ENCODE data around the gene TRIM42. TPM values are rescaled to one million over a fixed set of nuclear protein-coding genes. Genes with fewer than 3 reads are reported as not detected.

Gene TRIM42
- total RNA-seq, 2 donors from 2014 or later = 1.1 TPM; not detected in 1

DNA sequence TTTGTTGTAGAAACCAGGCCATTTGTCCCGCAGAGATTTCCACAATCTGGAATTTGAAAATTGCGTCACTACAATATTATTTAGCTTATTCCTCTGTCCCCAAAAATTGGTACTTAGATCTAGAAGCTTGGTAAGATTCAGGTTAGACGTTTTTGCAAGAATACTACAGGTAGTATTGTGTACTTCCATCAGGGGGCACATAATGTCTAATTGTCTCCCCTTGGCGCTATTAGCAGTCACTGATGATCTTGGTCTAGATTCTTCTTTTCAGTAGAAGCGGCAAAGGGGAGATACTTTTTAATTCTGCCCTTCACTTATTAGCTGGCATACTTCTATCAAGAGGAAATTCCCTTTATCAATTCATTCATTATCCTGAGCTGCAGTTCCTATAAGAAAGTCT is 42.6 kb upstream of the TRIM42 start:
- Histone ChIP-seq H3K27me3 (replicated peaks; ENCODE audit: insufficient read depth) (no peaks in the 10 kb centered on the region), H3K27ac (no peak overlapping the region), H3K9me3 (no peaks in the 10 kb centered on the region), H3K4me3 (no peak overlapping the region), H3K4me1 (replicated peaks) (no peaks in the 10 kb centered on the region), H3K36me3 (no peaks in the 10 kb centered on the region)
- no peak for DNase-seq (ENCODE audit: low spot score)
- 81% methylated on average over 5 of the region's 5 CpGs for WGBS
- intact Hi-C loops (cut with DNase I) = no loop called here
- TF ChIP-seq, protein P1, sequence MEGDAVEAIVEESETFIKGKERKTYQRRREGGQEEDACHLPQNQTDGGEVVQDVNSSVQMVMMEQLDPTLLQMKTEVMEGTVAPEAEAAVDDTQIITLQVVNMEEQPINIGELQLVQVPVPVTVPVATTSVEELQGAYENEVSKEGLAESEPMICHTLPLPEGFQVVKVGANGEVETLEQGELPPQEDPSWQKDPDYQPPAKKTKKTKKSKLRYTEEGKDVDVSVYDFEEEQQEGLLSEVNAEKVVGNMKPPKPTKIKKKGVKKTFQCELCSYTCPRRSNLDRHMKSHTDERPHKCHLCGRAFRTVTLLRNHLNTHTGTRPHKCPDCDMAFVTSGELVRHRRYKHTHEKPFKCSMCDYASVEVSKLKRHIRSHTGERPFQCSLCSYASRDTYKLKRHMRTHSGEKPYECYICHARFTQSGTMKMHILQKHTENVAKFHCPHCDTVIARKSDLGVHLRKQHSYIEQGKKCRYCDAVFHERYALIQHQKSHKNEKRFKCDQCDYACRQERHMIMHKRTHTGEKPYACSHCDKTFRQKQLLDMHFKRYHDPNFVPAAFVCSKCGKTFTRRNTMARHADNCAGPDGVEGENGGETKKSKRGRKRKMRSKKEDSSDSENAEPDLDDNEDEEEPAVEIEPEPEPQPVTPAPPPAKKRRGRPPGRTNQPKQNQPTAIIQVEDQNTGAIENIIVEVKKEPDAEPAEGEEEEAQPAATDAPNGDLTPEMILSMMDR (IDR thresholded peaks at IDR 0.05) = no peak
- no peak for TF ChIP-seq POLR2AphosphoS5 (IDR thresholded peaks at IDR 0.05)
- no peak for TF ChIP-seq POLR2A (IDR thresholded peaks at IDR 0.05)

DNA sequence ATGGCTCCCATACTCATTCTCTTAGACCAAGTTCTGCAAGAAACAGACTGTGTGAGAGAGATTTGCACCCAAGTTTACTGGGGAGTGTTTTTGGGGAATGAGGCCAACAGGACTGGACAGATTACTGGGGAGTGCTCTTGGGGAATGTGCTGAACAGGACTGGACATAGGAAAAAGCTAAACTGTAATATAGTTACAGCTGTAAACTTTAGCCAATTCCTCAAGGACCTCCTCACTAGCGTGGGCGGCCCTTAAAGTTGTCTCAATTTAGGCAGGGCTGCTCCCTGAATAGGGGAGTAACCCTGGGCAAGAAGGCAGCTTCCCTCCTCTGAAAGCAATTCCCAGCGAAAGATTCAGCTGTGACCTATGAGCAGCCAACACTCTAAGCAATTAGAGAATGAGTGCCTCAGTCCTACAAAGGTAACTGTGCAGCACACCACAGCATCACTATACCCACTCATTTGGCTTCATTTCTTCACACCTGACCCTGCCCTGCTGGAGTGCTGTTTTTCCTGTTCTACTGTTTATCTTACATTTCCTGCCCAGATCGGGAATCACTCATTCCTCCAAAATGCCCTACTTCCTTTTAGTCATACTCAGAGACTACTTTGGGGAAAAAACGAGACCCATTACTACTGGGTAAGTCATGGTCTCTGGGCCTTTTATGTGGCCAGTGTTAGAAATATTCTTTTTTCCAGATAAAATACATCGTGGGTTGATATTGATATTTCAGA is 41.3 kb upstream of the TRIM42 start:
- no peaks in the 10 kb centered on the region for H3K27me3 ChIP-seq (replicated peaks; ENCODE audit: insufficient read depth)
- H3K4me1 ChIP-seq (replicated peaks) = no peaks in the 10 kb centered on the region
- H3K36me3 ChIP-seq = no peaks in the 10 kb centered on the region
- H3K4me3 ChIP-seq = no peak overlapping the region
- no peaks in the 10 kb centered on the region for H3K9me3 ChIP-seq
- intact Hi-C loops (cut with DNase I) = no loop called here
- no peak for DNase-seq (ENCODE audit: low spot score)
- WGBS = 53% methylated on average over 6 of the region's 6 CpGs
- TF ChIP-seq POLR2AphosphoS5 (IDR thresholded peaks at IDR 0.05) = no peak
- TF ChIP-seq, protein P1 (IDR thresholded peaks at IDR 0.05) = no peak
- TF ChIP-seq POLR2A (IDR thresholded peaks at IDR 0.05) = no peak
- no peak overlapping the region for H3K27ac ChIP-seq

DNA sequence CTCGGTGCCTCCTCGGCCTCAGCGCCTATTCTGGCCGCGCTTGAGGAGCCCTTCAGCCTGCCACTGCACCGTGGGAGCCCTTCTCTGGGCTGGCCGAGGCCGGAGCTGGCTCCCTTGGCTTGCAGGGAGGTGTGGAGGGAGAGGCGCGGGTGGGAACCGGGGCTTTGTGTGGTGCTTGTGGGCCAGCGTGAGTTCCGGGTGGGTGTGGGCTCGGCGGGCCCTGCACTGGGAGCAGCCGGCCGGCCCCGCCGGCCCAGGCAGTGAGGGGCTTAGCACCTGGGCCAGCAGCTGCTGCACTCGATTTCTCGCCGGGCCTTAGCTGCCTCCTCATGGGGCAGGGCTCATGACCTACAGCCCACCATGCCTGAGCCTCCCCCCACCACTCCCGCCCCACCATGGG is 26.6 kb upstream of the TRIM42 start:
- no peak overlapping the region for H3K4me3 ChIP-seq
- intact Hi-C loops (cut with DNase I) = no loop called here
- DNase-seq (ENCODE audit: low spot score) = no peak
- no peaks in the 10 kb centered on the region for H3K4me1 ChIP-seq (replicated peaks)
- WGBS = 94% methylated on average over 23 of the region's 23 CpGs
- H3K9me3 ChIP-seq = no peaks in the 10 kb centered on the region
- no peaks in the 10 kb centered on the region for H3K27me3 ChIP-seq (replicated peaks; ENCODE audit: insufficient read depth)
- TF ChIP-seq POLR2AphosphoS5 (IDR thresholded peaks at IDR 0.05) (no peak), POLR2A (IDR thresholded peaks at IDR 0.05) (no peak)
- TF ChIP-seq, protein P1 (IDR thresholded peaks at IDR 0.05) = no peak
- H3K27ac ChIP-seq = no peak overlapping the region
- H3K36me3 ChIP-seq = no peaks in the 10 kb centered on the region

DNA sequence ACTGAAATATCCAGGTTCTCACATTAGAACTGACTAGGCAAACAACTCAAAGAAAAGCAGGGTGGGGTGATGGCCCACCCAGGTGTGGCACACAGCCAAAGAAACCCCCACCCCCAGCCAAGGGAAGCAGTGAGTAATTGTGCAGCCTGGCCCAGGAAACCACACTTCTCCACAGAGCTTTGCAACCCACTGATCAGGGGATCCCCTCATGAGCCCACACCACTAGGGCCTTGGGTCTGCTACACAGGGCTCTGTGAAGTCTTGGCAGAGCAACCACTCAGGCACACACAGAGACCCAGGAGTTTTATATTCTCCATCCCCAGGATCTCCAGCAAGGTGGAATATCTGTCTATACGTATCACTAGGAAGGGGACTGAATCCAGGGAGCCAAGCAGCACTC is 22.2 kb upstream of the TRIM42 start:
- no peaks in the 10 kb centered on the region for H3K9me3 ChIP-seq
- DNase-seq (ENCODE audit: low spot score) = no peak
- no peak overlapping the region for H3K27ac ChIP-seq
- H3K27me3 ChIP-seq (replicated peaks; ENCODE audit: insufficient read depth) = no peaks in the 10 kb centered on the region
- H3K4me3 ChIP-seq = no peak overlapping the region
- TF ChIP-seq POLR2A (IDR thresholded peaks at IDR 0.05) = no peak
- TF ChIP-seq, protein P1 (IDR thresholded peaks at IDR 0.05) = no peak
- no peak for TF ChIP-seq POLR2AphosphoS5 (IDR thresholded peaks at IDR 0.05)
- no peaks in the 10 kb centered on the region for H3K4me1 ChIP-seq (replicated peaks)
- H3K36me3 ChIP-seq = no peaks in the 10 kb centered on the region
- WGBS = 92% methylated on average over 1 of the region's 1 CpG
- intact Hi-C loops (cut with DNase I) = no loop called here

DNA sequence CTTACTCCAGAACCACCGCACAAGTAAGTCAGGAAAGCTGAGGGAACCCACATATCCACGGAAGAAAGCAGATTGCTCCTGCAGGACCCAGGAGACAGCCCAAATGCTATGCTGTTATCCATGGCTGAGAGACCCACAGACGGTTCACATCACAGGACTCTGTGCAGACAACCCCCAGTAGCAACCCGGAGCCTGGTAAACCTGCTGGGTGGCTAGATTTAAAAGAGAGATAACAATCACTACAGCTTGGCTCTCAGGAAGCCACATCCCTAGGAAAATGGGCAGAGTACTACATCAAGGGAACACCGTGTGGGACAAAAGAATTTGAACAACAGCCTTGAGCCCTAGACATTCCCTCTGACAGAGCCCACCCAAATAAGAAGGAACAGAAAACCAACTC is 13.8 kb upstream of the TRIM42 start:
- no peak for TF ChIP-seq POLR2A (IDR thresholded peaks at IDR 0.05)
- TF ChIP-seq, protein P1 (IDR thresholded peaks at IDR 0.05) = no peak
- no peak for TF ChIP-seq POLR2AphosphoS5 (IDR thresholded peaks at IDR 0.05)
- H3K9me3 ChIP-seq = no peaks in the 10 kb centered on the region
- no peaks in the 10 kb centered on the region for H3K4me1 ChIP-seq (replicated peaks)
- no peak overlapping the region for H3K4me3 ChIP-seq
- no peak overlapping the region for H3K27ac ChIP-seq
- 39% methylated on average over 5 of the region's 5 CpGs for WGBS
- H3K36me3 ChIP-seq = no peaks in the 10 kb centered on the region
- intact Hi-C loops (cut with DNase I) = no loop called here
- no peaks in the 10 kb centered on the region for H3K27me3 ChIP-seq (replicated peaks; ENCODE audit: insufficient read depth)
- no peak for DNase-seq (ENCODE audit: low spot score)

Measured in prostate gland (tissue), 2 donors.